ENCODE data around the gene NCBP1. TPM values are rescaled to one million over a fixed set of nuclear protein-coding genes. Genes with fewer than 3 reads are reported as not detected.
"Not testable (repeated sequence)": the region's sequence is repeated elsewhere in the genome, so short reads cannot be mapped to it uniquely, and the experiment has no call there.

NCBP1 gene, protein sequence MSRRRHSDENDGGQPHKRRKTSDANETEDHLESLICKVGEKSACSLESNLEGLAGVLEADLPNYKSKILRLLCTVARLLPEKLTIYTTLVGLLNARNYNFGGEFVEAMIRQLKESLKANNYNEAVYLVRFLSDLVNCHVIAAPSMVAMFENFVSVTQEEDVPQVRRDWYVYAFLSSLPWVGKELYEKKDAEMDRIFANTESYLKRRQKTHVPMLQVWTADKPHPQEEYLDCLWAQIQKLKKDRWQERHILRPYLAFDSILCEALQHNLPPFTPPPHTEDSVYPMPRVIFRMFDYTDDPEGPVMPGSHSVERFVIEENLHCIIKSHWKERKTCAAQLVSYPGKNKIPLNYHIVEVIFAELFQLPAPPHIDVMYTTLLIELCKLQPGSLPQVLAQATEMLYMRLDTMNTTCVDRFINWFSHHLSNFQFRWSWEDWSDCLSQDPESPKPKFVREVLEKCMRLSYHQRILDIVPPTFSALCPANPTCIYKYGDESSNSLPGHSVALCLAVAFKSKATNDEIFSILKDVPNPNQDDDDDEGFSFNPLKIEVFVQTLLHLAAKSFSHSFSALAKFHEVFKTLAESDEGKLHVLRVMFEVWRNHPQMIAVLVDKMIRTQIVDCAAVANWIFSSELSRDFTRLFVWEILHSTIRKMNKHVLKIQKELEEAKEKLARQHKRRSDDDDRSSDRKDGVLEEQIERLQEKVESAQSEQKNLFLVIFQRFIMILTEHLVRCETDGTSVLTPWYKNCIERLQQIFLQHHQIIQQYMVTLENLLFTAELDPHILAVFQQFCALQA
- total RNA-seq = 20.0 TPM
- long read RNA-seq, full-length matches to known transcripts = 66 of 74 reads
- long read RNA-seq, partial matches to known transcripts = 4 of 74 reads
- long read RNA-seq, other reads (novel, unspliced or antisense) = 4 of 74 reads

GRCh38 chr9:97632985-97633858, at the start of gene NCBP1, which contains the start of gene TSTD2:
Gene NCBP1, plus strand, starts transcription at chr9:97633821. Its CDS starts 61 bp downstream, at chr9:97633882.
Gene TSTD2, minus strand, starts transcription at chr9:97633368. Its CDS starts 5,806 bp downstream, at chr9:97627562.
- ATAC-seq (ENCODE audit: poor library complexity) = peak; percentile 94
- intact Hi-C loops (cut with DNase I) = no loop called here

DNA sequence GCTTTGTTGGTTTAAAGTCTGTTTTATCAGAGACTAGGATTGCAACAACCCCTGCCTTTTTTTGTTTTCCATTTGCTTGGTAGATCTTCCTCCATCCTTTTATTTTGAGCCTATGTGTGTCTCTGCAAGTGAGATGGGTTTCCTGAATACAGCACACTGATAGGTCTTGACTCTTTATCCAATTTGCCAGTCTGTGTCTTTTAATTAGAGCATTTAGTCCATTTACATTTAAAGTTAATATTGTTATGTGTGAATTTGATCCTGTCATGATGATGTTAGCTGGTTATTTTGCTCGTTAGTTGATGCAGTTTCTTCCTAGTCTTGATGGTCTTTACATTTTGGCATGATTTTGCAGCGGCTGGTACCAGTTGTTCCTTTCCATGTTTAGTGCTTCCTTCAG, 48.8 kb upstream of the NCBP1 start:
- ATAC-seq (ENCODE audit: poor library complexity); DNase-seq; intact Hi-C loops (cut with DNase I): not testable (repeated sequence)

More at GRCh38 chr9:97632985-97633858, at the start of gene NCBP1, which contains the start of gene TSTD2:
- peak; percentile 99 for DNase-seq

GRCh38 chr9:97586909-97587308, 46.7 kb upstream of the NCBP1 start:
- intact Hi-C loops (cut with DNase I); DNase-seq; ATAC-seq (ENCODE audit: poor library complexity): not testable (repeated sequence)

DNA sequence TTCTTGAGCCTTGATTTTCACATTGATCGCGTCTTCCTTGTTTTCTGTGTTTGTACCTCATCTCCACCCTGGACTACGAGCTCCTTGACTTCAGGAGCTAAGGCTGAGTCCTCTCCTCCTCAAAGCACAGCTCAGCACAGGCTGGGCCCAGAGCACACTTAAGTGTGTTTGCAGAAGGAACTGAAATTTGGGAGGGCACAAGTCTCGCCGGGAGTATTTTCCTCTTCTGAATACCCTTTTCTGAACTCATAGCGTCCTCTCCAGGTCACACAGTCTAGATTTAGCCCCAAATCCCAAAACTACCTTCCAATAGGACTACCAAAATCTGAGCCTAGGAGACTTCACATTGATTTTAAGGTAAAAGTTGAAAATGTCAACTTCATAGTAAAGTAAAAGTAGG, 42.1 kb upstream of the NCBP1 start:
- no peak for ATAC-seq (ENCODE audit: poor library complexity)
- no peak for DNase-seq
- intact Hi-C loops (cut with DNase I) = loop anchor here (10.0 kb wide), 1 partner anchor 87 kb away; the partner anchor contains the start of gene TMOD1

- DNase-seq (no peak), ATAC-seq (ENCODE audit: poor library complexity) (no peak)
- intact Hi-C loops (cut with DNase I) = loop anchor here (10.0 kb wide), 1 partner anchor 87 kb away; the partner anchor contains the start of gene TMOD1
Observed at GRCh38 chr9:97592126-97592525, 41.5 kb upstream of the NCBP1 start.

DNA sequence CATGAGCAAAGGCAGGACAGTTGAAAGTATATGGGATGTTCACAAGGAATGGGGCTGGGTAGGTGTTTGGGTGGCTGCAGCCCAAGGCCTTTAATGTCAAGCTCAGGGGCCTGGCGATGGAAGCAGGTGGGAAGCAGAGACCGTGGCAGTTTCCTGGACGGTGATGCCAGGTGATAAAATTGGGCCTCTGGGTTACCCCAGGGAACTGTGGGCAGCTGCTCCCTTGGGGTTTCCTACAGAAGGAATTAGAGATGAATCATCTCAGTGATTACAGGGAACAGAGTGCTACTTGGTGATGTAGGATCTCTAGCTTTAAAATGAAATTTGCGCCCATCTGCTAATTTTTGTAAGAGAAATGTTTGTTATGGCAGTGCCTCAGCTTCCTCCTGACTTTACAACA, 39.7 kb upstream of the NCBP1 start:
- DNase-seq = no peak
- ATAC-seq (ENCODE audit: poor library complexity) = no peak
- intact Hi-C loops (cut with DNase I) = loop anchor here (10.0 kb wide), 1 partner anchor 89 kb away; the partner anchor contains the start of gene TMOD1

- intact Hi-C loops (cut with DNase I) = loop anchor here (10.0 kb wide), 1 partner anchor 90 kb away; the partner anchor contains the start of gene TMOD1
- DNase-seq (peak; percentile 75), ATAC-seq (ENCODE audit: poor library complexity) (peak; percentile 75)
Observed at GRCh38 chr9:97594381-97594921, 39.2 kb upstream of the NCBP1 start.

DNA sequence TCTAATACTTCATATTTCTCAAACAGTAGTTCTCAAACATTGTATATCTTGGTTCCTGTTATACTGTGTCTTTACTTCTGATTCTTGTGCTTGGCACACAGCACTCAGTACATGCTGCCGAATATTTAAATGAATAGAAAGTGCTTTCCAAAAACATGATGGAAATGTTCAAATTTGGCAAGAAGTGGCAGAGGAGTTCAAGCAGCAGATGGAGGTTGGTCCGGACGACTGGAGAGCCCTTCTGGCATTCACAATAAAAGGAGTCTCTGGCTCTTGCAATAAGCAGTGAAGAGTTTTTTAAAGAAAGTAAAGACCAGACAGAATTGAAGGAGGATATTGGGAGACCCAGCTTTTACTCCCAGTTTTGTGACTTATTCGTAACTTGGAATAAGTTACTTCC, 36.7 kb upstream of the NCBP1 start:
- ATAC-seq (ENCODE audit: poor library complexity) (no peak), DNase-seq (no peak)
- intact Hi-C loops (cut with DNase I) = loop anchor here (5.0 to 10.0 kb wide), 2 partner anchors 35 to 92 kb away; partner anchors contain the start of gene TMOD1

DNA sequence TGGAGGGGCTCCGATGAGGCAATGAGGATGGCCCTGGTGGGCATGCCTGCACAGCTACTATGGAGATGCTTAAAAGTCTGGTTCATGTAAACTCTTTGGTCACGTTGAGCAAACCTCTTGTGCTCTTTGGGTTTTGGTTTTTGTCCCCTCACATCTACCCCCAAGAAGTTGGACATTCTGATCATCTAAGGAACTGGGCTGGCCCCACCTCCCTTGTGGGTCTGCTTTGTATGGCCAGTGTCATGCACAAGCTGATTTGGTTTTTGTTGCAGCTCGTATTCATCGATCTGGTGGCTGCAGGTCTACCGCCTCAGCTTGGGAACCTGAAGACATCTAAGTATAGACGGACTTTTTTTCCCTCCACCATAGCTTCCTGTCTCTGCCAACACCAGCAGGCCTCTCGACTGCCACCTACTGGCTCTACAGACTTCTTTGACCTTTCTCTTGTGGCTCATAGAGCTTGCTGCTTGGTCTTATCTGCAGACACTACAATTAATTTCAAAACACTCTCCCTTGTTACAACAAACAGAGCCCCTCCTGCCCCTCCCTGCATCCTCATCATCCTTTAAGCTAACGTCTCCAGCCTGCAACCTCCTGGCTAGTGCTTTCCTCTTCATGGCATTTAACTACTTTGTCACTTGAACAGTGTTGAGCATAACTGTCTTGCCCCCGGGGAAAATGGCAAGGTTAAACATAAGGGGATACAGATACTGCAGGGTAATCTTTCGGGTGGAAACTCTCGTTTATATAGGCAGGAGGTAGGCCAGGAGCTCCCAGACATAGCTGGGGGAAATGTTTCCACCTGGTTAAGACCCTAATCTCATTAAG, 34.9 kb upstream of the NCBP1 start:
- ATAC-seq (ENCODE audit: poor library complexity) = peak; percentile 67
- DNase-seq = peak; percentile 72
- intact Hi-C loops (cut with DNase I) = loop anchor here (5.0 to 10.0 kb wide), 2 partner anchors 36 to 94 kb away; partner anchors contain the start of gene TMOD1

GRCh38 chr9:97599314-97599846, 34.2 kb upstream of the NCBP1 start:
- no peak for ATAC-seq (ENCODE audit: poor library complexity)
- intact Hi-C loops (cut with DNase I) = loop anchor here (5.0 to 10.0 kb wide), 2 partner anchors 37 to 95 kb away; partner anchors contain the start of gene TMOD1
- DNase-seq = no peak

DNA sequence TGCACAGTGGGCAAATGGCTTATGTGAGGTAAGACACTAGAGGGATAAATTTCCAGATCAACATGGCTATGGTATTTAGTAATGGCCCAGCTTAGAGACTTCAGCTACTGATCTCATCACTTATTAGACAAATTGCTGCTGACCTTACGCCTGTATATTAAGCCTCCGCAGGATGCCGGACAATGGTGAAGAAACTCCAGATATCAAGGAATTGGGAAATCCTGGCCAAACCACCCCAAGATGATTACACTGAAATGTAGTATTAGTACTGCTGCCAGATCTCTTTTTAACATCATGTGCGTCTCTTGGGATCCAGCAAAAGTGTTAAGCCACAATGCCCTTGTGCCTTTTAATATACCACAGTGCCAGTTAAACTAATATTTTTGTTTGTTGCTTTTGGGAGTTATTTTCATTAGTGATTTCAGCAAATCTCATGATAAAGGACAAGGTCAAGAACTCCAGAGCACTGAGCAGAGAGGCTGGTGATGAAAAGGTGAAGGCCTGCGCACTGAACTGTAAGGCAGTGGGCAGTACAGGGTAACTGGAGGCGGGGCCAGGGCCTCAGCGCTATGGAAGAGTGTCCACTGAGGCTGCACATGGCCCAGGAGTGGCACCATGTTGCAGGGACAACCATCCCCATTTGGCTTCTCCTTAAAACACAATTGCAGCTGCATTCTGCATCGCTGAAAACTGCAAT, 32.9 kb upstream of the NCBP1 start:
- ATAC-seq (ENCODE audit: poor library complexity) (no peak), DNase-seq (no peak)
- intact Hi-C loops (cut with DNase I) = no loop called here

DNA sequence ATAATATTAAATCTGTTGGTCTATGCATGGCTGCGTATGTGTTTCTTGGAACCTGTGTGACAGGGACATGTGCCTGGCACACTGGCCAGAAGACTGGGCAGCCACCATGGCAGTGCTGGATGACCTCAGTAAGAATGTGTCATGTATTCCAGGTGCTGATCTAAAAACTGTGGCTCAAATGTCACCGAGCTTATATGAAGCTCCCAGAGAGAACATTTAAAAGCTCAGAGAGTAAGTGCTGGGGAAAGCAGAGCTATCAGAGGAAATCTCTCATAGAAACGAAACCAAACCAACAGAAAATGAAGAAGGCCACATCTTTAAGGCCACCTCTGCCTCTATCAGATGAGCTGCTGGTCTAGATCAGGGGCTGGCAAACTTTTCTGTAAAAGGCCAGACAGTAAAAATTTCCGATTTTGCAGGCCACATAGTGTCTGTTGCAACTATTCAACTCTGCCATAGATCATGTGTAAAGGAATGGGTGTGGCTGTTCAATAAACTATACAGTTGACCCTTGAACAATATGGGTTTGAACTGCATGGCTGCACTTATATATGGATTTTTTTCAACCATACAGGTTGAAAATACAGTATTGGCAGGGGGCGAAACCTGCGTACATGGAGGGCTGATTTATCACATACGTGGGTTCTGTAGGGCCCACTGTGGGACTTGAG, 32.3 kb upstream of the NCBP1 start:
- intact Hi-C loops (cut with DNase I) = no loop called here
- ATAC-seq (ENCODE audit: poor library complexity) = peak; percentile 32
- no peak for DNase-seq

DNA sequence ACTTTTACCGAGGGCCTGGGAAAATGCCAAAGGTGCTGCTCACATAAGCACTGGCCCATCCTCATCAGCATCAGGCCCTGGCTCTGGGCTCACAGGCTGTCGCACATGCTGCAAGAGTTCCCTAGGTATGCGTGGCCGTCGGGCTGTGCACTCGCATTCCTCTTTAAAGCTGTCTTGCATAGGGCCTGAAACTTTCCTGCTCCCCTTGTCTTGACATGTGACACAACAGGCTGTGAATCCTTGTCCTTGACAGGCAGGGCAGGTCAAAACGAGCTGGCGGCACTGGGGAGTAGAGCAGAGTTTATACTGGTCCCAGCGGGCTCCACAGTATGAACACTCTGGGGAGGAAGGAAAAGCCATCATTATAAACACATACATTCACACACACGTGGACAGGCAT, 31.2 kb upstream of the NCBP1 start:
- DNase-seq = peak; percentile 47
- intact Hi-C loops (cut with DNase I) = no loop called here
- peak; percentile 47 for ATAC-seq (ENCODE audit: poor library complexity)

GRCh38 chr9:97604901-97605645, 28.5 kb upstream of the NCBP1 start:
- intact Hi-C loops (cut with DNase I) = no loop called here
- no peak for ATAC-seq (ENCODE audit: poor library complexity)
- DNase-seq = no peak
